ENCODE results near the gene NEUROD6. TPM values are rescaled to one million over a fixed set of nuclear protein-coding genes. Genes with fewer than 3 reads are reported as not detected.
A peak's percentile ranks its signal among the peaks of the same experiment; 100 is the strongest.

NEUROD6 gene
- total RNA-seq, 1 donor from 2014 or later = not detected

DNA sequence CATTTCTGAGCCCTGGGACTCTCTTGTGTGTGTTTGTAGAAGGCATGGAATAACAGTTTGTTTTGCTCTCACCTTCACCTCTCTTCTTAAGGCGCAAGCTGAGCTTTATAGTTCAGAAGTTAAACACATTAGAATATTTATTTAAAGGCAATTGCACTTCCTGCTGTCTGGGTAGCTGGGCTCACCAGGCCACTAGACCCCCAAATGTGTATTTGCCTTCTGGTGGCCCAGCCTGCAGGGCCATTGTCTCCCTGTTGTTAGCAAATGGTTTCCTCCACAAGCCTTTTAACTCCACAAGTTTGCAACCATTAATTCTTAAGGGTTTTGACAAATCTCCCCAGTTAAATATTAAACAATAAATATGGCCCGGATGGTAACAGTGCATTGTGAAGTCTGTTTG, 31.1 kb upstream of the NEUROD6 start:
- ATAC-seq = no peak
- no peaks in the 10 kb centered on the region for H3K4me1 ChIP-seq
- intact Hi-C loops (cut with DNase I) = no loop called here
- H3K9me3 ChIP-seq = no peaks in the 10 kb centered on the region
- no peaks in the 10 kb centered on the region for H3K36me3 ChIP-seq
- no peaks in the 10 kb centered on the region for H3K27me3 ChIP-seq (ENCODE audit: low read depth)
- H3K4me3 ChIP-seq = no peak overlapping the region
- TF ChIP-seq, protein P1, sequence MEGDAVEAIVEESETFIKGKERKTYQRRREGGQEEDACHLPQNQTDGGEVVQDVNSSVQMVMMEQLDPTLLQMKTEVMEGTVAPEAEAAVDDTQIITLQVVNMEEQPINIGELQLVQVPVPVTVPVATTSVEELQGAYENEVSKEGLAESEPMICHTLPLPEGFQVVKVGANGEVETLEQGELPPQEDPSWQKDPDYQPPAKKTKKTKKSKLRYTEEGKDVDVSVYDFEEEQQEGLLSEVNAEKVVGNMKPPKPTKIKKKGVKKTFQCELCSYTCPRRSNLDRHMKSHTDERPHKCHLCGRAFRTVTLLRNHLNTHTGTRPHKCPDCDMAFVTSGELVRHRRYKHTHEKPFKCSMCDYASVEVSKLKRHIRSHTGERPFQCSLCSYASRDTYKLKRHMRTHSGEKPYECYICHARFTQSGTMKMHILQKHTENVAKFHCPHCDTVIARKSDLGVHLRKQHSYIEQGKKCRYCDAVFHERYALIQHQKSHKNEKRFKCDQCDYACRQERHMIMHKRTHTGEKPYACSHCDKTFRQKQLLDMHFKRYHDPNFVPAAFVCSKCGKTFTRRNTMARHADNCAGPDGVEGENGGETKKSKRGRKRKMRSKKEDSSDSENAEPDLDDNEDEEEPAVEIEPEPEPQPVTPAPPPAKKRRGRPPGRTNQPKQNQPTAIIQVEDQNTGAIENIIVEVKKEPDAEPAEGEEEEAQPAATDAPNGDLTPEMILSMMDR (IDR thresholded peaks at IDR 0.05) = no peak
- H3K27ac ChIP-seq = no peak overlapping the region
- no peak for DNase-seq

DNA sequence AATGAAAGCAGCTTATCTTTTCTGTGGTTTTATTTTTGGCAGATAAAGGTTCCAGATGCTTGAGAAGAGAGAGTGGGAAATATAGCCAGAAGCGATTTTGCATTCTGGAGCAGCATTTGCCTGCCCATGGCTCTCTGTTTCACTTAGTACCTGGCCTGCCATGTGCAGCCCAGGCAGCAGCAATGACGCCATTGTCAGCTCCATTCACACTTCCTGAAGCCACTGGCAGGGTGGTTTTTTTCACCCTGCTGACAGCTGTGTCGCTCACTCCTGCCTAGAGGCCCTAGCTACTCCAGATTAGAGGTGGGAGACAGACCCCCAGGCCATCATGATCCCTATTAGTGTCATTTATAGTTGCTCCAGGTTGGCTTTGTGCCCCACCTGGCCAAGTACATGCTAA, 30.1 kb upstream of the NEUROD6 start:
- Histone ChIP-seq H3K9me3 (no peaks in the 10 kb centered on the region), H3K36me3 (no peaks in the 10 kb centered on the region), H3K4me3 (no peak overlapping the region), H3K27me3 (ENCODE audit: low read depth) (no peaks in the 10 kb centered on the region), H3K4me1 (no peaks in the 10 kb centered on the region), H3K27ac (no peak overlapping the region)
- intact Hi-C loops (cut with DNase I) = no loop called here
- ATAC-seq = no peak
- no peak for DNase-seq
- TF ChIP-seq, protein P1 (IDR thresholded peaks at IDR 0.05) = no peak

DNA sequence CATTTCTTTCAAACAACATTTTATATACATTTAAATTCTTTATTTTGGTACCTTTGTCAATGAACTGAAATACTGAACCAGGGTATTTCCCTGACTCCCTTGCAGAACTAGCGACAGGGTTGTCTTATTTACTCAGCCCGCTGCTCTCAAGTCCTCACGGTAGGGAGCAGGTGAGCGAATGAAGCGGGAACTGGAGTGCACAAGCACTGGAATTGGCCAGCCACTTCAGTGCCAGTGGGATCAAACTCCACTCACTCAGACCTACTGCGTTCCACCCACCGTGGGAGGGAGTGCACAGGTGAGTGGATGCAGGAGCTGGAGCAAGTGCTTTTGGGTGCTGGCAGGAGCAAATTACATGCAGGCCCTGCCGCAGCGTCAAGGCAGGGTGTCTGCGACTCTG, 28.1 kb upstream of the NEUROD6 start:
- TF ChIP-seq, protein P1 (IDR thresholded peaks at IDR 0.05) = no peak
- ATAC-seq = peak in 1 of 2 donors; percentile 45
- DNase-seq = no peak
- intact Hi-C loops (cut with DNase I) = no loop called here
- no peak overlapping the region for H3K27ac ChIP-seq
- no peaks in the 10 kb centered on the region for H3K27me3 ChIP-seq (ENCODE audit: low read depth)
- H3K36me3 ChIP-seq = no peaks in the 10 kb centered on the region
- no peaks in the 10 kb centered on the region for H3K4me1 ChIP-seq
- H3K4me3 ChIP-seq = no peak overlapping the region
- H3K9me3 ChIP-seq = no peaks in the 10 kb centered on the region

DNA sequence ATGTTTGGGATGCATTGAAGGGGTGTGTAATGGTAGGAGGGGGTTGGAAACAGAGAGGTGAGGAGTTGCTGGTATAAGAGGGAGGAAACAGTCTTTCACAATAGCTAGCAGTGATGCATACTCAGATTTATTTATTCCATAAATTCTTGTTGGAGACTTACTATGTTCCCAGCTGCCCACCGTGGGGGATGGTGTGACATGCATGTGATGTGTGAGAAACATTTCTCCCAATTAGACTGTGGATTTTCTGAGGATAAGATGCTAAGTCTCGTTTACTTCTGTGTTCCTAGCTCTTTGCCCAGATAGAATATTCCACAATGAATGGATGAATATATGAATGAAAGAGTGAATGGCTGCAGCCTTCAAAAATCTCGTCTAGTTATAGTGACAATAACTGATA, 23.0 kb upstream of the NEUROD6 start:
- DNase-seq (no peak), ATAC-seq (no peak)
- TF ChIP-seq, protein P1 (IDR thresholded peaks at IDR 0.05) = no peak
- no peaks in the 10 kb centered on the region for H3K4me1 ChIP-seq
- H3K36me3 ChIP-seq = no peaks in the 10 kb centered on the region
- H3K4me3 ChIP-seq = no peak overlapping the region
- H3K27me3 ChIP-seq (ENCODE audit: low read depth) = no peaks in the 10 kb centered on the region
- no peaks in the 10 kb centered on the region for H3K9me3 ChIP-seq
- H3K27ac ChIP-seq = no peak overlapping the region
- intact Hi-C loops (cut with DNase I) = no loop called here

DNA sequence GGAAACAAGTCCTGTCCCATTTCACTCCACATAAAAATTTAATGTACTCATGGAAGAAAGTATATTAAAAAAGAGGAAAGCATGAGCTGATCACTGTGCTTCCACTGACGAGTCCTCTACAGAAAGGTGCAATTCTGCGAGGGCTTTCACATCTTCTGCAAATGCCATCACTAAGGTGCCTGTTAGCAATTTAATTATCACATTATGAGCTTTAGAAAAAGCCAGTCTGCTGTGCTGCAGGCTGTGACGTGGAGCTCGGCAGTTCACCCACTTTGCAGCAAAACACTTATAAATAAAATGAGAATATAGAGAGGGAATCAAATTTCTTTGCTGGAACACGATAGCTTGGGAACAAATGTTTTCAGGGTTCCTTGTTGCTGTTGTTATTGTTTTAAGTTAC, 22.5 kb upstream of the NEUROD6 start:
- no peaks in the 10 kb centered on the region for H3K27me3 ChIP-seq (ENCODE audit: low read depth)
- no peaks in the 10 kb centered on the region for H3K36me3 ChIP-seq
- H3K4me3 ChIP-seq = no peak overlapping the region
- H3K27ac ChIP-seq = no peak overlapping the region
- ATAC-seq (no peak), DNase-seq (no peak)
- TF ChIP-seq, protein P1 (IDR thresholded peaks at IDR 0.05) = no peak
- H3K4me1 ChIP-seq = no peaks in the 10 kb centered on the region
- intact Hi-C loops (cut with DNase I) = no loop called here
- H3K9me3 ChIP-seq = no peaks in the 10 kb centered on the region

DNA sequence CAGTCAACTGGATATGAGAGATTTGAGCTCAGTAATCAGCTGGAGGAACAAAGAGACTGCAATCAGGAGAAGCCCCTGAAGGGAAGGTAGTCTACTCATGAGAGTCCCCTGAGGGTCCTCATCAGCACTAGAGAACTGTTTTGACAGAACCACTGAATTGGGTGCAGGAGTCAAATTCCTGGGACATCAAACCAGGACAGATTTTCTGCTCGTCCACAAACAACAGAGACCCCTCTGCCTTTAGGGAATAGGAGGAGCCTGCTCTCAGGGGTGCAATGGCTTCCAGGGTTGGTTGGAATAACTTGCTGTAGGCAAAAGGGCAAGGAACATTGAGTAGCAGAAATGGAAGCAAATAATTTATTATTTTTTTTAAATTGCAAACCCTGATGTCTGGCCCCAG, 21.9 kb upstream of the NEUROD6 start:
- Histone ChIP-seq H3K4me3 (no peak overlapping the region), H3K27me3 (ENCODE audit: low read depth) (no peaks in the 10 kb centered on the region), H3K27ac (no peak overlapping the region), H3K9me3 (no peaks in the 10 kb centered on the region), H3K4me1 (no peaks in the 10 kb centered on the region), H3K36me3 (no peaks in the 10 kb centered on the region)
- TF ChIP-seq, protein P1 (IDR thresholded peaks at IDR 0.05) = no peak
- ATAC-seq (no peak), DNase-seq (no peak)
- intact Hi-C loops (cut with DNase I) = no loop called here

Data from lower lobe of right lung (tissue), 2 donors.